Gastrocnemius medialis (tissue), 4 donors: ENCODE measurements around the gene RASGRP1.

Experiments used
- CTCF ChIP-seq, 5 experiments: fragments of 450-650 bp in 3 of 5; fragments of 200-600 bp in 2 of 5; sonication (generic) in 2 of 5; IDR thresholded peaks in 4 of 5; conservative IDR thresholded peaks in 1 of 5; 1 replicate in 4 of 5; 2 replicates in 1 of 5; pipeline ENCODE4 v1.5.1; 2016 to 2019; ENCODE audit warnings: antibody characterized with exemption in 5 of 5, mild to moderate bottlenecking in 3 of 5, moderate library complexity in 3 of 5
- POLR2A ChIP-seq, 2 donors: fragments of 450-650 bp; IDR thresholded peaks; one replicate each; pipeline ENCODE4 v1.6.1; 2017; ENCODE audit warnings: antibody characterized with exemption in 2 of 2, mild to moderate bottlenecking in 2 of 2, moderate library complexity in 2 of 2

GRCh38 chr15:38470816-38471215 lies 93.8 kb downstream of the RASGRP1 start:
- no peak for TF ChIP-seq CTCF (IDR thresholded peaks at IDR 0.05 in 4 of 5, conservative IDR thresholded peaks at IDR 0.05 in 1 of 5)
- TF ChIP-seq POLR2A (IDR thresholded peaks at IDR 0.05) = no peak
